ENCODE data around the gene C17orf107. TPM values are rescaled to one million over a fixed set of nuclear protein-coding genes. Genes with fewer than 3 reads are reported as not detected.
"Not testable (repeated sequence)": the region's sequence is repeated elsewhere in the genome, so short reads cannot be mapped to it uniquely, and the experiment has no call there.

Gene C17orf107
- total RNA-seq, 1 experiment from 2014 or later: 0.36 TPM

GRCh38 chr17:4903051-4903818 is 3.9 kb downstream of the C17orf107 start, which contains the start of gene CHRNE:
Gene CHRNE, minus strand, starts transcription at chr17:4903098. Its CDS starts 35 bp downstream, at chr17:4903063.
- H3K36me3 ChIP-seq (ENCODE audit: low read depth, low read length): no peaks in the 10 kb centered on the region
- no peaks in the 10 kb centered on the region for H3K9me2 ChIP-seq (replicated peaks; ENCODE audit: low read length)
- H3K9ac ChIP-seq (ENCODE audit: low read length): no peak within 1 kb of the TSS
- peak within 1 kb of the TSS; percentile 48; the same call in 1 of the 2 replicates for H2AFZ ChIP-seq (ENCODE audit: low read length)
- intact Hi-C loops (cut with micrococcal nuclease): loop anchor here (1.0 kb wide), 1 partner anchor 116 kb away; no protein-coding TSS in a partner anchor
- H3K4me3 ChIP-seq (ENCODE audit: low read length): peak within 1 kb of the TSS; percentile 40; the same call in 1 of the 2 replicates
- H3K9me3 ChIP-seq (ENCODE audit: low read length): no peaks in the 10 kb centered on the region
- CTCF ChIA-PET: interaction anchor here (0.6 to 1.0 kb wide), 3 partner anchors 54 to 195 kb away, joined by 3 read pairs; partner anchors contain the start of gene PSMB6
- DNase-seq: peak; percentile 84
- H3K27ac ChIP-seq (ENCODE audit: low read length): no peak within 1 kb of the TSS
- POLR2A ChIA-PET (ENCODE audit: unreplicated experiment): interaction anchor here (0.6 kb wide), 1 partner anchor 37 kb away, joined by 3 read pairs; the partner anchor contains the start of genes RNF167 and SLC25A11
- H3K4me1 ChIP-seq (ENCODE audit: insufficient read depth, low read length): peaks cover 10% of the 10 kb centered on the region
- no TSS peak for BruUV-seq (replicated peaks)
- no peaks in the 10 kb centered on the region for H3F3A ChIP-seq (ENCODE audit: low read length, unreplicated experiment)
- peak; percentile 78 for ATAC-seq
- no peak for TF ChIP-seq EZH2 (IDR thresholded peaks at IDR 0.05; ENCODE audit: low read length, unreplicated experiment)
- TF ChIP-seq CTCF (conservative IDR thresholded peaks at IDR 0.05; ENCODE audit: low read depth, low read length): peak; percentile 70
- no peaks in the 10 kb centered on the region for H3K27me3 ChIP-seq (ENCODE audit: low read length)
- no peaks in the 10 kb centered on the region for H3K79me2 ChIP-seq (ENCODE audit: low read length)
- no peaks in the 10 kb centered on the region for H4K20me1 ChIP-seq (ENCODE audit: low read length)
- H3K4me2 ChIP-seq (ENCODE audit: low read length): peak within 1 kb of the TSS; percentile 77

GRCh38 chr17:4906642-4907041 is 7.3 kb downstream of the C17orf107 start:
- H3K27ac ChIP-seq (ENCODE audit: low read length); ATAC-seq; BruUV-seq (replicated peaks); H3K4me3 ChIP-seq (ENCODE audit: low read length); H3K9me3 ChIP-seq (ENCODE audit: low read length); H3K4me2 ChIP-seq (ENCODE audit: low read length); H3K36me3 ChIP-seq (ENCODE audit: low read depth, low read length); H3F3A ChIP-seq (ENCODE audit: low read length, unreplicated experiment); H3K79me2 ChIP-seq (ENCODE audit: low read length); H3K27me3 ChIP-seq (ENCODE audit: low read length); H4K20me1 ChIP-seq (ENCODE audit: low read length); CTCF ChIA-PET; H3K9me2 ChIP-seq (replicated peaks; ENCODE audit: low read length); H2AFZ ChIP-seq (ENCODE audit: low read length); POLR2A ChIA-PET (ENCODE audit: unreplicated experiment); DNase-seq; H3K9ac ChIP-seq (ENCODE audit: low read length): not testable (repeated sequence)
- intact Hi-C loops (cut with micrococcal nuclease): loop anchor here (5.0 kb wide), 1 partner anchor 36 kb away; the partner anchor contains the start of genes RNF167 and SLC25A11
- H3K4me1 ChIP-seq (ENCODE audit: insufficient read depth, low read length): peaks cover 17% of the 10 kb centered on the region

GRCh38 chr17:4908301-4908700 is 9.0 kb downstream of the C17orf107 start:
- H3K9me3 ChIP-seq (ENCODE audit: low read length): no peaks in the 10 kb centered on the region
- no peak overlapping the region for H3K27ac ChIP-seq (ENCODE audit: low read length)
- H3K27me3 ChIP-seq (ENCODE audit: low read length): no peaks in the 10 kb centered on the region
- no peaks in the 10 kb centered on the region for H3F3A ChIP-seq (ENCODE audit: low read length, unreplicated experiment)
- H3K36me3 ChIP-seq (ENCODE audit: low read depth, low read length): no peaks in the 10 kb centered on the region
- H4K20me1 ChIP-seq (ENCODE audit: low read length): no peaks in the 10 kb centered on the region
- H3K4me2 ChIP-seq (ENCODE audit: low read length): no peak overlapping the region
- DNase-seq (no peak), ATAC-seq (no peak)
- peaks cover 9% of the 10 kb centered on the region for H3K4me1 ChIP-seq (ENCODE audit: insufficient read depth, low read length)
- no peak overlapping the region for H3K4me3 ChIP-seq (ENCODE audit: low read length)
- BruUV-seq (replicated peaks): no TSS peak
- H2AFZ ChIP-seq (ENCODE audit: low read length): no peak overlapping the region
- no peak overlapping the region for H3K9ac ChIP-seq (ENCODE audit: low read length)
- no peaks in the 10 kb centered on the region for H3K79me2 ChIP-seq (ENCODE audit: low read length)
- no peak for TF ChIP-seq EZH2 (IDR thresholded peaks at IDR 0.05; ENCODE audit: low read length, unreplicated experiment)
- TF ChIP-seq CTCF (conservative IDR thresholded peaks at IDR 0.05; ENCODE audit: low read depth, low read length): no peak
- TF ChIP-seq EZH2phosphoT487 (IDR thresholded peaks at IDR 0.05; ENCODE audit: borderline replicate concordance, low read length): no peak
- POLR2A ChIA-PET (ENCODE audit: unreplicated experiment): no interaction called here
- H3K9me2 ChIP-seq (replicated peaks; ENCODE audit: low read length): no peaks in the 10 kb centered on the region
- intact Hi-C loops (cut with micrococcal nuclease): loop anchor here (5.0 kb wide), 1 partner anchor 34 kb away; the partner anchor contains the start of genes RNF167 and SLC25A11
- CTCF ChIA-PET: interaction anchor here (0.6 to 1.8 kb wide), 5 partner anchors 26 to 1953 kb away, joined by 3 to 18 read pairs (median 5); partner anchors contain the start of genes RNF167, SLC25A11 and SPAG7

Measured in PC-3 (cell line).